GM19455 (cell line): ENCODE results near the gene OR4D9.
A peak's percentile ranks its signal among the peaks of the same experiment; 100 is the strongest.

Source experiments
- ATAC-seq: cut with Tn5 transposase; IDR thresholded peaks from one replicate; pipeline ENCODE4 v1.9.1; 2021; ENCODE audit not compliant: unreplicated experiment

The OR4D9 gene

DNA sequence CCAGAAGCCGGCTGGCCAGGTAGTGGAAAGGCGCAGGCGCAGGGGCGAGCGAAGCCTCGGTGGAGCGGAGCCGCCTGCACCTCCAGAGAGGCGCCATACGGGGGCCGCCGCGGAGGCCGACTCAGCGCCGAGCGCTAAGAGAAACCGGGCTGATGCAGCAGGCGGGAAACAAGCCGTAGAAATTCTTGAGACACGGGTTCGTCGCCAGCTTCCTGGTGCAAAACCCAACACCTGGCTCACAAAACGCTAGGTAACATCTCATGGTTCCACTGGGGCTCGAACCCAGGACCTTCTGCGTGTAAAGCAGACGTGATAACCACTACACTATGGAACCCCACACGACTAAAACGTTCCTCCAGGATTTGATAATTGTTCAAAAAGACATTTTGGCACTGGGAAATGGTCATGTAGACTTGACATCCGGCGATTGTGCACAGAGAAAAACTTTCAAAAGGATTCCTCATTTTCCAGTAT, 39.1 kb downstream of the OR4D9 start:
- peak; percentile 86 for ATAC-seq

GRCh38 chr11:59550842-59551658, 39.7 kb downstream of the OR4D9 start:
- peak; percentile 41 for ATAC-seq

DNA sequence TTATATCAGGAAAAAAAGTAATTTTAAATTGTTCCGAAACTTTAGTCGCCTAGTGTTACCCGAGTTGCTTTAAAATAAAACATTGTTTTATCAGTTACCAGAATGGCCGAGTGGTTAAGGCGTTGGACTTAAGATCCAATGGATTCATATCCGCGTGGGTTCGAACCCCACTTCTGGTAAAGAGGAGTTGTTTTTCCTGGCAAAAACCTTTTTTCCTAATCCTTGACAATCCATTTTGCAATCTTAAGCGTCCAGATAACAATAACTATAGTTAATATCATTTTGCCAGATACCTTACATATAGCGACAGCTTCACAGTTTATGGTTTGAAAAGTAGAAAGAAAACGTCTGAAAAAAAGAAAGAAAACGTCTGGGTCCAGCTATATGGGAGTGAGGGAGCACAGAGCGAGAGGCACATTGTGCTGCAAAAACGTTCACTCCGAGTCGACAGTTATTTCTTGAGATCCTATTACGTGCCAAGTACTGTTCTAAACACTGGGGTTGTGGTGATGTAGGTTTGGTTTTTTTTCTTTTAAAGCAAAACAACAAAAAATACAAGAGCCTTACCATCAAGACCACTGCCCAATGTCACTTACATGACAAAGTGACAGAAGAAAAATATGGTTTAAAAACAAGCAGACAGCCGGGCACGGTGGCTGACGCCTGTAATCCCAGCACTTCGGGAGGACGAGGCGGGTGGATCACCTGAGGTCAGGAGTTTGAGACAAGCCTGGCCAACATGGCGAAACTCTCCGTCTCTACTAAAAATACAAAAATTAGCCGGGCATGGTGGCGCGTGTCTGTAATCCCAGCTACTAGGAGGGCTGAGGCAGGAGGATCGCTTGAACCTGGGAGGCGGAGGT, 40.6 kb downstream of the OR4D9 start:
- no peak for ATAC-seq

- no peak for ATAC-seq
Observed at GRCh38 chr11:59552844-59553243, 41.5 kb downstream of the OR4D9 start.

- no peak for ATAC-seq
Observed at GRCh38 chr11:59553323-59553722, 42.0 kb downstream of the OR4D9 start.

- ATAC-seq, result no peak
Observed at GRCh38 chr11:59555601-59556114, 44.3 kb downstream of the OR4D9 start.

GRCh38 chr11:59556115-59556916, 45.0 kb downstream of the OR4D9 start:
- ATAC-seq, result no peak

- ATAC-seq, result peak; percentile 12
Observed at GRCh38 chr11:59556917-59557348, 45.6 kb downstream of the OR4D9 start.

GRCh38 chr11:59558270-59558643, 46.9 kb downstream of the OR4D9 start:
- no peak for ATAC-seq

GRCh38 chr11:59559886-59560285, 48.5 kb downstream of the OR4D9 start:
- ATAC-seq, result no peak

- ATAC-seq, result peak; percentile 48
Observed at GRCh38 chr11:59560290-59560701, 49.0 kb downstream of the OR4D9 start.

DNA sequence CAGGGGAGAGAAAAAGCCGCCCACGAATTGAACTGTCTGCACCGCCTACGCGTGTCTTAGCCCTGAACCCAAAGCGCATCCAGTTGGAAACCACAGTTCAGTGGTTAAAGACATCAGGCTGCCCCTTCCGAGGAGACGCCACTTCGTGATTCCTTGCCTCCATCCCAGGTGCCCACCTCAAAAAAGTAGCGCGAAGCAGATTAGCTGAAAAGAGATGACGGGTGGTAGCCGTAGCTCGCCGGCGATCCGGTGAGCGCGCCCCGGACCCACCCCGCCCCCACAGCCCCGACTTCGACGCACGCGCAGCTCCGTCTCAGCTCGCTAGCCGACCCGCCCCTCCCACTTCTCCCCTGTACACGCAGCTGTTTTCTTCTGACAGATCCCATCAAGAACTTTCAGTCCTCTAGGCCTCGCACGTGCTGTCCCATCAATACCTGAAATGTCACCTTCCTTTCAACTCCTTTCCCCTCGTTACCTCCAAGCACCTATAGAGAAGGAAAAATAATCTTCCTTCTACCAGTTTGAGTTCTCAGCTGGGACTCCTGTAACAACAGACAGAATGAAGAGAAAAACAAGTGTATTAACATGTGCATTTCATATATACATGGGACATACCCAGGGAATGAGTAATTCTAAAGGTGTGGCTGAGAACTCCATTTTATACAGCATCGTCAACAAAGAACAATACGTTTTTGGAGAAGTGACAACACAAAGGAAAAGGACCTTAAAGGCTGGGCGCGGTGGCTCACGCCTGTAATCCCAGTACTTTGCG, 49.5 kb downstream of the OR4D9 start:
- peak; percentile 41 for ATAC-seq

DNA sequence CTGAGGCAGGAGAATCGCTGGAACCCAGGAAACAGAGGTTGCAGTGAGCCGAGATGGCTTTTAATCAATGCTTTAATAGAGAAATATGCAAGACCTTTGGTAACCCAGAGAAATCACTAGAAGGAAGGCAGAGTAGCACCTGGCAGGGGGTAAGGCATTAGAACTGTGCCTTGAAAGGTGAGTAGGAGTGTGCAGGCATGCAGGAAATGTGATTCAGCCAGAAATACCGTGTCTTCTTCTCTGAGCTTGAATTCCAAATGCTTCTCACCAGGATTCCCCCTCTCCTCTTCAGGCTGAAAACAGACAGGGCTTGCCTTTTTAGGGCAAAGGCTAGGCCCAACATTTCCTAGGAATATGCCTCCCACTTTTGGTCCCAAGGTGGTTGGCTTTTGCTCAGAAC, 51.0 kb downstream of the OR4D9 start:
- no peak for ATAC-seq
